Upper lobe of left lung (tissue), 4 donors: ENCODE data around the gene B3GNT8.
"Not testable (repeated sequence)": the region's sequence is repeated elsewhere in the genome, so short reads cannot be mapped to it uniquely, and the experiment has no call there.

Source experiments
- CTCF ChIP-seq, 6 experiments: fragments of 450-650 bp in 4 of 6; fragments of 200-600 bp in 2 of 6; sonication (generic) in 2 of 6; IDR thresholded peaks; one replicate each; pipeline ENCODE4 v1.5.1; 2016 to 2019; ENCODE audit warnings: antibody characterized with exemption in 6 of 6
- EP300 ChIP-seq, 4 donors: sonication (generic); formaldehyde crosslinking; IDR thresholded peaks; one replicate each; pipeline ENCODE4 v1.5.1; 2017; ENCODE audit warnings: antibody characterized with exemption in 4 of 4, control low read depth in 2 of 4
- POLR2A ChIP-seq, 4 donors: fragments of 450-650 bp; IDR thresholded peaks; one replicate each; pipeline ENCODE4 v1.5.1; 2016 to 2017; ENCODE audit warnings: antibody characterized with exemption in 4 of 4, mild to moderate bottlenecking in 2 of 4
- POLR2AphosphoS5 ChIP-seq, 2 donors: sonication (generic); formaldehyde crosslinking; IDR thresholded peaks; one replicate each; pipeline ENCODE4 v1.5.1; 2017; ENCODE audit warnings: antibody characterized with exemption in 2 of 2

- TF ChIP-seq CTCF, POLR2AphosphoS5, POLR2A (IDR thresholded peaks at IDR 0.05): not testable (repeated sequence)
- TF ChIP-seq EP300 (IDR thresholded peaks at IDR 0.05): peak in 3 of 4 donors; percentile 27 to 78 (median 70)
Measured at GRCh38 chr19:41408846-41409245, 18.3 kb downstream of the B3GNT8 start.
